HL-60/S4 (cell line): ENCODE data around the gene XRRA1.
"Not testable (repeated sequence)": the region's sequence is repeated elsewhere in the genome, so short reads cannot be mapped to it uniquely, and the experiment has no call there.

Experiments used
- in situ Hi-C: fragments of 300-500 bp; cut with MboI; formaldehyde crosslinking; loops from 2 replicates; pipeline ENCODE4 v1.14.3; 2022; ENCODE audit warnings: low sequenced_read_pairs

XRRA1 gene, protein sequence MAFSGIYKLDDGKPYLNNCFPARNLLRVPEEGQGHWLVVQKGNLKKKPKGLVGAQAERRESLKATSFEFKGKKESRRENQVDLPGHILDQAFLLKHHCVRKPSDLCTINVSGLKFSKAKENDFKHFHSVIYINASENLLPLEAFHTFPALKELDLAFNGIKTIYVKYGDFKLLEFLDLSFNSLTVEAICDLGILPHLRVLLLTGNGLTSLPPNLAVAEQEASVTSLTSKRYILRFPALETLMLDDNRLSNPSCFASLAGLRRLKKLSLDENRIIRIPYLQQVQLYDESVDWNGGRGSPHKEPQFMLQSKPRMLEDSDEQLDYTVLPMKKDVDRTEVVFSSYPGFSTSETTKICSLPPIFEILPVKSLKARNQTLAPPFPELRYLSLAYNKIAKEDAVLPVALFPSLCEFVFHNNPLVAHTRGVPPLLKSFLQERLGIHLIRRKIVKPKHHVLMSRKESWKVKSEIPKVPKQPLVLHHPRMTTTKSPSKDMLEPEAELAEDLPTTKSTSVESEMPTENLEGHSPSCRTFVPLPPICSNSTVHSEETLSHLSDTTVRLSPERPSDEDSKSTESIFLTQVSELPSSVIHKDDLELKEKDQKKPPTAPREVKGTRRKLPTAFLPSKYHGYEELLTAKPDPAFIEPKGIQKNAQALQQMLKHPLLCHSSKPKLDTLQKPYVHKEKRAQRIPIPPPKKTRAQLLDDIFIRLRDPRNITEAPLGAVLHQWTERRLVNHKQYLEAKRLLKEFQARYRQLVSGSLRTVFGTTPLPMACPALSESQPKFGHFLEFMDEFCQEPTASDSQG

DNA sequence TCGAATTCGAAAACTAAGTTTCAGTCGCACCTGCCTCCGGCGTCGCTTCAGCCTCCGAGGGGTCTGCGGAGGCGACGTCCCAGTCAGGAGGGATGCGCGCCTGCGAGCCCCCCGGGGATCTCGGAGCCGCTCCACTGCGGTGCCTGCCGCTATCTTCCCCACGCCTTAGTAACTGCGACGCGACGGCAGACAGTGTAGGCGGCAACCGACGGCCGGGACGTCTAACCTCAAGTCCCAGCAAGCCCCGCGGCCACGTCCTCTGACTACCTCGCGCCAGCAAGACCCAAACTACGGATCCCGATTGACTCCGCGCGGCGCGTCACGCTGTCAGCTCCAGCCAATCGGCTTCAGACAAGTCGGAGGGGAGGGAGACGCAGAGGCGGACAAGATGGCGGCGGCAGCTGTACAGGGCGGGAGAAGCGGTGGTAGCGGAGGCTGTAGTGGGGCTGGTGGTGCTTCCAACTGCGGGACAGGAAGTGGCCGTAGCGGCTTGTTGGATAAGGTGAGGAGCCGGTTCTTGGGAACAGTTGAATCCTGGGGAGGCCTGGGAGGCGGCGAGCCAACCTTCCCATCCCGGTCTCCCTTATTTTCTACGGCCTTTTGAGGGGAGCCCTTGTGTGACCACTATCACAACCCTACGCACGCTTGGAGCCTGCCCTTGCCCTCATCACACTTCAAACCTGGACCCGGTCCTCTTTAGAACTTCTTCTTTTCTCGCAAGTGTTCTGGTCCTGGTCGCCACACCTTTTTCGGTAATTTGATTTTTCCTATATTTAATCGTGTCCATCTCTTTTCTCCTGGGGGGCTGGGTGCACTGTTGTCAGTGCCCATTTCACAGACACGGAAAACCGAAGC lies at the start of gene XRRA1, which contains the start of gene SPCS2:
Gene XRRA1, minus strand, starts transcription at position 194 of the 855 bp plus-strand sequence. CDS start 8,213 bp downstream, outside the sequence.
Gene SPCS2, plus strand, starts transcription at position 369 of the 855 bp plus-strand sequence. Its CDS starts 20 bp downstream, at position 389.
- in situ Hi-C loops, result no loop called here

DNA sequence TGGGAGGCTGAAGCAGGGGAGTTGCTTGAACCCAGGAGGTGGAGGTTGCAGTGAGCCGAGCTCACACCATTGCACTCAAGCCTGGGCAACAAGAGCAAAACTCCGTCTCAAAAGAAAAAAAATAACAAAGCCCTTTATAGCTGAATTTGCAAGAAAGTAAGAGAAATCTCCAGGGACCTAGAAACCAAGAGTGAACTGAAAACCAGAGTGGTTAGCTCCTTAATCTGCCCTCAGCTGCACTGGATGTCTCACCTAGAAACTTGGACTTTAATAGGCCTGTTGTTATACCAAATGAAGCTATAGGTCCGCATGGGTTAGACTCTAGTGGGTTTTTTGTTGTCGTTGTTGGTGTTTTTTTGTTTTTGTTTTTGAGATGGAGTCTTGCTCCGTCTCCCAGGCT lies 44.0 kb upstream of the XRRA1 start:
- in situ Hi-C loops, result no loop called here

DNA sequence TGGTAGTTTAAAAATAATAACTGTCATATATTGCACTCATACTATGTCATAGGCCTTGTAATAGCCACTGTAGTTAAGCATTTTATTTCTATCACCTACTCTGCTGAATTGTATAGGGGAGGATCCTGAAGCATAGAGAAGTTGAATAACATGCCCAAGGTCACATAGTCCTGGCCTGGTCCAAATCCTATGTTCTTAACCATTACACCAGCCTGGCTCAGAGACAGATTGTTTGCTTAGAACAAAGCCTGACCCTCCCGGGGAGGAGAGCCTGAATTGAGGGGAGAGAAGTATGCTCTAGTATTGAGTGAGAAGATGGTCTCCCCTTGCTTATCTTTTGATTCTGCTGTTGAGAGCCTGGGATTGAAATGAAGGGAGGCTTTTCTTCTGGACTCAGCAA lies 42.0 kb upstream of the XRRA1 start:
- in situ Hi-C loops, result no loop called here

DNA sequence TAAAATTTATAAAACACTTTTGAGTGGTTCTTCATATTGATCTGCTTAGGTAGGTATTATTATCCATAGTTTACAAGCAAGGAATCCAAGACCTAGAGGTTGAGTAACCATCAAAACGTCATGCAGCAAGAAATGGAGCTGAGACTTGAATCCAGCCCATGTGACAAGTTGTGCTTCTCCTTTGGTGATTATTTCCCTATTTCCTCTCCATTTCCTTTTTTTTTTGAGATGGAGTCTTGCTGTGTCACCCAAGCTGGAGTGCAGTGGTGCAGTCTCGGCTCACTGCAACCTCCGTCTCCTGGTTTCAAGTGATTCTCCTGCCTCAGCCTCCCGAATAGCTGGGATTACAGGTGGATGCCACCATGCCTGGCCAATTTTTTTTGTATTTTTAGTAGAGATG lies 41.3 kb upstream of the XRRA1 start:
- in situ Hi-C loops, result not testable (repeated sequence)

DNA sequence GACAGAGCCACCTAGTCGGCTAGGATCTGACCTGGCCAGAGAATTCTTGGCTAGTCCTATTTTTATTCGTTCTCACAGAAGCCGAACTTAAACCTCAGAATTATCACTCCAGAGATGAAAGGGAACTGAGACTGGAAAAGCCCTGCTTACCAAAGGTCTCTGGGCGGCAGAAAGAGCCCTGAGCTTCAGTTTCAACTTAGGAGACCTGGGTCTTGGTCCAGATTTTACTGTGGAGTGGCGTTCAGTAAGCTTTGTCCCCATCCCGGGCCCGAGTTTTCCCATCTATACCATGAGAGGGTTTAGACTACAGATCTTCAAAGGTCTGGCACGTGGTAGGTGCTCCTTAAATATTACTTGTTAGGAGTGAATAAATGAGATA lies 40.4 kb upstream of the XRRA1 start:
- in situ Hi-C loops, result no loop called here

DNA sequence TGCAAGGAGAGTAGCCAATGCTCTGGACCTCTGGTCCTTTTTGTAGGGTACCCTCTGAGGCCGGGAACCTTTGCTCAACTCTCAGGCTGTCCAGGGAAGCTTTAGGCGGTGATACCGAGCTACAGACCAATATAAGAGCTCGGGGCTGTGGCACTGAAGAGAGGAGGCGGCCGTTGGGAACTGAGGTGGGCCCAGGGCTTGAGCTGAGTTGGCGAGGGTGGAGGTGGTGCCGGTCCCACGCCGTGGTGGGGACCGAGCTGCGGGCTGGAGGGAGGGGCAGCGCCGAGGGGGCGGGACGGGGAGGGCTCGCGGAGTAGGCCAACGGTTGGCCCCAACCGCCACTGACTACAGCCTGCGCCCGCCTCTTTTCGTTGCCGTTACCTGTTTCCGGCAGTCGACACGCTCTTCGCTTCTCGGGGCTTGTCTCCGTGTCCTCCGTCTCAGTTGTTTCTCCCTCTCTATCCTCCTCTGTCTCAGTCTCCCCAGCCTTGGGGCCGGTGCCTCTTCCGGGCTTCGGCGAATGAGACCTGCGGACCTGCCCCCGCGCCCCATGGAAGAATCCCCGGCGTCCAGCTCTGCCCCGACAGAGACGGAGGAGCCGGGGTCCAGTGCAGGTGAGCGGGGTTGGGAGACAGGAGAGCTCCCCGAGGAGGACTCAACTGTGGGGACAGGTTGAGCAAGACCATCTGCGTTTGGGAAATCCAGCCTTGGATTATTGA lies 39.8 kb upstream of the XRRA1 start, which contains the start of gene NEU3:
Gene NEU3, plus strand, starts transcription at position 393 of the 719 bp plus-strand sequence. Its CDS starts 128 bp downstream, at position 521.
- in situ Hi-C loops, result no loop called here

DNA sequence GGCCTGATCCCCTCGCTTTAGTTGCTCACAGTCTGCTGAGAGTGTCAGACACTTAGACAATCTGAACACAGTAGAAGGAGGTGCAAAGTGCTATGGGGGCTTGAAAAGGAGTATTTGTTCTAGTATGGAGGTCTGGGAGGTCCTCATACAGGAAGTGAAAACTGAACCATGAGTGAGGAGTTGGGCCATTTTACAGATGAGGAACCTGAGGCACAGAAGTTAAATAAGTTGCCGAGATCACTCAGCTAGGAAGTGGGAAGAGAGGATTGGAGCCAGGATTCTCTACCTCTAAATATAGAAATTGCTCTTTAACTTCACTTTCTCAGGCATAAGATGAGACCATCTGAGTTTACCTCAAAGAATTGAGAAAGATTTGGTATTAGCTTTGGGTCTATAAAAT lies 35.8 kb upstream of the XRRA1 start:
- in situ Hi-C loops, result no loop called here

DNA sequence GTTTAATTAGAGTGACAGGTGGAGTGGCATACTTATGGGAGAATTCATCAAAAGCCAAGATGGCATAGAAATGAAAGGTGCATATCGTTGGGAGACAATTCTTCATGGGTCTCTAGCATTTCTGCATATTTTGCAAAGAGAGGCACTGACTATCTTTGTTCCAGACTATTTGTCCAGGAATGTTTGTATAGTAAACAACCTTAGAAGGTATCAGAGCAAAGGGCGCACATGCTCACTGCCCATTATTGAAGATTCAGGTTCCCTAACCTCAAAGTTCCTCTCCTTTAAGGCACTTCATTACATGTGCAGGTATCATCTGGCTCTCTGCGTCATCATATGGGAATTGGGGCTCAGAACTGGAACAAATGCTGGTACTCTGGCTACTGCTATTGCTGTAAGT lies 35.2 kb upstream of the XRRA1 start:
- in situ Hi-C loops, result no loop called here

DNA sequence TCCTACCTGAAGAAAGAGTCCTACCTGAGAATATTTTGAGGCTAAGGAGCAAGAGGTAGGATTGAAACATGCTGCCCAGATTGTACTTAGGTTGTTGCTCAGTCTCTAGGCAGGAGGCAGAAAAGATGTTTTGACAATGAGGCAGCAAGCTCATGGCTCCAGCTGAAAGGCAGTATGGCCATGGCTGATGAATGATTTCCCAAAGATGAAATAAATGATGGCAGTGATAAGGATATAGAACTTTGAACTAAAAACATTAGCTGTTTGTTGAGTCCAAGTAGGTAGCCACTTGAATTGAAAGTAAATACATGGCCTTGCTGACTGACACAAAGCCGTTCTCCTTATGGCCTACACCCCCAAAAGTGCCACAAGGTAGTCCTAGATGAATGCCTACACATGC lies 33.0 kb upstream of the XRRA1 start:
- in situ Hi-C loops, result no loop called here

DNA sequence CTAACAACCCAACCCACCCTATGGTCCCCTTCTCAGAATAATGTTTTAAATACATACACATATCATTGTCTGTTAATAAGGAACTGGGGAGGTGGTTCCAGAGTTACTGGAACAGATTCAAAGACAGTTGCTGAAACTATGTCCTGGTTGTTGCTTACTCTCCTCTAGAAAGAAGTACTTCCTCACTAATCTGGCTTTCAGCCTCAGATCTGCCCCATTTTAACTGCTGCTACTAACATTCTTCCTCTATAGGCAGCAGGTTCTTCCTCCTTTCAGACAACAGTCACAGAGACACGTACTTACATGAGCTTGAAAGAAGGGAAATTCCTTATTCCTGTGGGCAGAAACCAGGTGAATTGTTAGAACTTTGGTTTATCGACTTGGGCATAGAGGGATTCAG lies 31.7 kb upstream of the XRRA1 start:
- in situ Hi-C loops, result no loop called here

DNA sequence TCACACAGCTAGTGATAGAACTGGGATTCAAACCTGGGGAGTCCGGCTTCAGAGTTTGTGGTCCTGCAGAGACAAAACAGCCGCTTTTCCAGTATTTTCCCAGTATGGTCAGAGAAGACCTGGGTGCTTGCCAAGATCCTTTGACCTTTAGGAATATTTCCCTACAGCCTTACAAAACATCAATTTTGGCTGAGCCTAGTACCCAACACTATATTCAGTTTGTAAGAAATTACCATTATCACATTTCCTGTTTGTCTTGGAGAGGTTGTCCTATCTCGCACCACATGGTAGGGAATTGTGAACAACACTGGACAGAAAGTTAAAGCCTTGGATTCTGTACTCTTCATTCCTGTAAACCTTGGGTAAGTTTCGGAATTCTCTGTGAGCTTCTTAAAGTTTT lies 29.1 kb upstream of the XRRA1 start:
- in situ Hi-C loops, result no loop called here

DNA sequence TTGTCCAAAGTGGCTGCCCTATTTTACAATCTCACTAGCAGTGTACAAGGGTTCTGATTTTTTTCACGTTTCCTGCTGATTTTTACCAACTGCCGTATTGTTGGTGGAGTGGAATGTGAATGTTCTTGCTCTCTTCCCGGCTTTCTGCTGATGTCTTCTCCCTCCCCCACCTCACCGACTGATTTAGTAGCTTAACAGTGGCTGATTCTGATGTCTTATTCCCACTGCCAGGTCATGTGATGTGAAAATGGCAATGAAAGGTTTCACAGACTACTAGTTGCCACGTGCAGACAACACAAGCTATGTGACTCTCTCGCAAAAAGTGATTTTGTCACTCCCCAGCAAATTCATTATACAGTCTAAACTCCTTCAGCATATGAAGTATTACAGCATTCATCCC lies 22.5 kb upstream of the XRRA1 start:
- in situ Hi-C loops, result no loop called here

DNA sequence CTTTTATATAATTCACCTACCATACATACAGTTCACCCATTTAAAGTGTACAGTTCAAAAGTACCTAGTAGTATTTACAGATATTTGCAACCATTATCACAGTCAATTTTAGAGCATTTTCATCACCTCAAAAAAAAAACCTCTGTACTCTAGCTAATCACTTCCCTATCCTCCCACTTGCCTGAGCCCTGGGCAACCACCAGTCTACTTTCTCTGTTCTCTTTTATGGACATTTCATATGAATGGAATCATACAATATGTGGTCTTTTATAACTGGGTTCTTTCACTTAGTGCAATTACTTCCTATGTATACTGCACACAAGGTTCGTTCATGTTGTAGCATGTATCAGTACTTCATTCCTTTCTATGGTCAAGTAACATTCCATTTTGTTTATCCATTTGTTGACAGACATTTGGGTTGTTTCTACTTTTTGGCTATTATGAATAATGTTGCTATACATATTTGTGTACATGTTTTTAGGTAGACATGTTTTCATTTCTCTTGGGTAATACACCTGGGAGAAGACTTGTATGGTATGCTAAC lies 22.0 kb upstream of the XRRA1 start:
- in situ Hi-C loops, result no loop called here

DNA sequence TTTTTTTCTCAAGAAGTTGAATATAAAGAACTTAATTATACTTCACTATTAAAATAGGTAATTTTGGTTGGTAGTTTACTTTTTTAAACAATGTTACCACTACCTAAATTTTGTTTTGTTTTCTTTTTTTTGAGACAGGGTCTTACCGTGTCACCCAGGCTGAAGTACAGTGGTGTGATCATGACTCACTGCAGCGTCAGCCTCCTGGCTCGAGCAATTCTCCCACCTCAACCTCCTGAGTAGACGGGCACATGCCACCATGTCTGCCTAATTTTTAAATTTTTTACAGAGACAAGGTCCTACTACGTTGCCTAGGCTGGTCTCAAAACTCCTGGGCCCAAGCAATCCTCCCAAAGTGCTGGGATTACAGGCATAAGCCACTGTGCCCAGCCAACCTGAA lies 17.8 kb upstream of the XRRA1 start:
- in situ Hi-C loops, result no loop called here

DNA sequence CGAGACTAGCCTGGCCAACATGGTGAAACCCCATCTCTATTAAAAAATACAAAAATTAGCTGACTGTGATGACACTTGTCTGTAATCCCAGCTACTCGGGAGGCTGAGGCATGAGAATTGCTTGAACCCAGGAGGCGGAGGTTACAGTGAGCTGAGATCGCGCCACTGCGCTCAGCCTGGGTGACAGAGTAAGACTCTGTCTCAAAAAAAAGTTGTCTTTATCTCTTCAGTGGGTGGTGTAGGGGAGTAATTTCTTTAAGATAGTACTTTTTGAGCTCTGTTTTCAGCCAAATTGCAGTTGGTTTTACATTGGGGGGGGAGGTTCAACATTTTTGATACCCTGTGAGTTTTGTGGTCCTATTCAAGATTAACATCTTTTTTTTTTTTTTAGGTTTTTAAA lies 11.2 kb upstream of the XRRA1 start:
- in situ Hi-C loops, result not testable (repeated sequence)

DNA sequence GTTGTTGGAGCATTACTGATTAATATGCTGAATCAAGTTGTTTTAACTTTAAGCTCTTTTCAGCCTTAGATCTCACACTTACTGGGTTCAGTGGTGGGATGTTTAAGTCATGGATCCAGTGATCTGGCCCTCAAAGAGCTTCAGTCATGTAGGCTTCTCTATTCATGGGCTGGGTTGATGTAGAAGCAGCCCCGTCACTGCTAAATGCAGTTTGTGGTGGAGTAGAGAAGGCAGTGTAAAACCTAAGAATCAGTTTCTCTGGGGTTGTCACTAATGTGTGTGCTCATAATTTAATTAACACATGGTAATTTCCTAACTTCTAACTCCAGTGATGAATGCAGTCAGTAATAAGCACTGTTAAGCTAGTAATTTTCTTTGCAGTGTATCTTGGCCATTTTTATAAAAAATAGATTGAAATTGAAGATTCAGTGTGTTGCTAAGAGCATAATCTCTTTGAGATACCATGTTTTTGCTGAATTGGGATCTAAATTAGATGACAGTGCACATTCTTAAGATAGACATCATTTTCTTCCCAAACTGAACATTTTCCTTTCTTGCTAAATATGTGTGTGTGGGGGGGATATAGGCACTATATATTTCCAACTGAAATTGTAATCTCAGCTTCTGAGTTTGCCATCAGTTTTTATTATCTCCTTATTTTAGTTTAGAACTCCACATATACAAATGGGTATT lies 9.2 kb upstream of the XRRA1 start:
- in situ Hi-C loops, result no loop called here

DNA sequence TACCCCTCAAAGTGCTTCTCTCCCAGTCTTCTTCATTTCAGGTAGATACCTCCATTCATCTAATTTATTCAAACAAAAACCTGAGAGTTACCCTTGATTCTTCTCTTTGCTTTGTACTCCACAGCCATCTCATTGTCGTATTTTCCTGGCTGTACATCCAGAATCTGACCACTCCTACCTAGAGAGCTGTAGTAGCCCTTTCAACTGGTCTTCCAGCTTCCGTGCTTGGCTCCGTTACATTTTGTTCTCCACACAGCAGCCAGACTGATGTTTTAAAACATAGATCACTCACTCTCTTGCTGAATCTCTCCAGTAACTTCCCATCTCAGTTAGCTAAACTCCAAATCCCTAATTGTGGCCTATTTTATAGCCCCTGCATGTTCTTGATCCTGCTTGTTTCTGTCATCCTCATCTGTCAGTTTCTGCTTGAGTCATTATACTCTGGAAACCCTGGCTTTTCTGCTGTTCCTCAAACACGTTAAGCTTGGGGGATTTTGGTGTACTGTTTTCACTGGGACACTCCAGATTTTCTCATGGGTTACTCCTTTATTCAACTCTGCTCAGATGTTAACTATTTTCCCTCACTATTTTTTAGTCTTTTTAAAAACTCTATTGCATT lies 7.6 kb upstream of the XRRA1 start:
- in situ Hi-C loops, result no loop called here

DNA sequence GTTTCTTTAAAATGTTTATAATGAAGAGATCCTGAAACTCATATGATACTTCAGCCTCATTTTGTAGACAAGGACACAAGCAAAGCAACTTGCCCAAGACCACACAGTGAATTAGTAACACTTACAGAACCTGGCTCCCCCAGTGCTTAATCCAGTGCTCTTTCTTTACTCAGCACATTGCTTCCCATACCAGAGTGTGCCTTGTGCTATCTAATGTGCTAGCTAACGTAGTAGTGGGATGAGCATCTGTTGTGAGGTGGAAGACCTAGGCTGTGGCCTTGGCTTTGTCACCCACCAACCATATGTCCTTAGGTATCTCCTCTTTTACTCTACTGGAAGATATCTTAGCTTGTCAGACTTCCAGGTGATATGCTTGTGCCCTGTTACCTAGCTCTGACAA lies 5.3 kb upstream of the XRRA1 start:
- in situ Hi-C loops, result no loop called here

DNA sequence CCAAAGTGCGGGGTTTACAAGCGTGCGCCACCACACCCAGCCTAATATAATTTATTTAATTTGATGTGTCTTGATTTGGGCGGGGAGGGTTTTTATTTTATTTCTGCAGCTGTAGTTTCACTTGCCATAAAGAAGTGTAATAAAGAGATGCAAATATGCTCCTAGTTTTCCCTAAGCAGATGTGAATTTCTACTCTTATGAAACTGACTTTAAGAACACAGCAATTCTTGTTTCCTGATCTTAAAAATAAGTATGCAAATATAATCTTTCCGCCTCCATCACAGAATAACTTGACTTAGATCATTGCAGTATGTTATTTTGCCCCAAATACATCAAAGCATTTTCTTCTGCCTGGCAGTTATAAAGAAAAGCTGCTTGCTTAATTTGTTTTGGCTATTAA lies 4.6 kb upstream of the XRRA1 start:
- in situ Hi-C loops, result no loop called here
